DOHH2 (cell line): ENCODE results near the gene CMSS1.

Source experiments
- H3F3A ChIP-seq: fragments of 200-600 bp; sonication (generic), shearing (Covaris generic); 2 replicates; pipeline ENCODE4 v1.6.0; 2016; ENCODE audit warnings: antibody characterized with exemption, mild to moderate bottlenecking; ENCODE audit not compliant: control insufficient read depth, insufficient read depth
- H3K27ac ChIP-seq: fragments of 200-600 bp; sonication (generic); 2 replicates; pipeline ENCODE4 v1.5.1; 2014; ENCODE audit warnings: low read depth, mild to moderate bottlenecking, low read length, moderate library complexity
- H3K27me3 ChIP-seq: fragments of 200-600 bp; sonication (generic); 2 replicates; pipeline ENCODE4 v1.6.1; 2014; ENCODE audit warnings: mild to moderate bottlenecking, low read length, mixed read lengths; ENCODE audit not compliant: control insufficient read depth
- H3K36me3 ChIP-seq: fragments of 200-600 bp; sonication (generic); 2 replicates; pipeline ENCODE4 v1.6.1; 2014; ENCODE audit warnings: mild to moderate bottlenecking, low read length, moderate library complexity, mixed read lengths; ENCODE audit not compliant: control insufficient read depth
- H3K4me1 ChIP-seq: fragments of 200-600 bp; sonication (generic); 2 replicates; pipeline ENCODE4 v1.6.1; 2014; ENCODE audit warnings: mild to moderate bottlenecking, low read length, mixed read lengths; ENCODE audit not compliant: control insufficient read depth
- H3K4me2 ChIP-seq: fragments of 200-600 bp; sonication (generic); 2 replicates; pipeline ENCODE4 v1.6.0; 2014; ENCODE audit warnings: mild to moderate bottlenecking, low read length, moderate library complexity
- H3K4me3 ChIP-seq: fragments of 200-600 bp; sonication (generic); 2 replicates; pipeline ENCODE4 v1.5.1; 2014; ENCODE audit warnings: mild to moderate bottlenecking, low read length, mixed read lengths
- H3K79me2 ChIP-seq: fragments of 200-600 bp; sonication (generic); 2 replicates; pipeline ENCODE4 v1.6.1; 2014; ENCODE audit warnings: mild to moderate bottlenecking, low read length, mixed read lengths; ENCODE audit not compliant: control insufficient read depth
- H3K9me2 ChIP-seq: fragments of 200-600 bp; sonication (generic); replicated peaks from 2 replicates; pipeline ENCODE4 v1.6.1; 2014; ENCODE audit warnings: mild to moderate bottlenecking, low read length, mixed read lengths; ENCODE audit not compliant: control insufficient read depth
- H3K9me3 ChIP-seq: fragments of 200-600 bp; sonication (generic); 2 replicates; pipeline ENCODE4 v1.6.1; 2014; ENCODE audit warnings: antibody characterized with exemption, low read length, mixed read lengths; ENCODE audit not compliant: control insufficient read depth, insufficient read depth
- H4K20me1 ChIP-seq: fragments of 200-600 bp; sonication (generic); 2 replicates; pipeline ENCODE4 v1.6.0; 2014; ENCODE audit warnings: low read depth, mild to moderate bottlenecking, antibody characterized with exemption, low read length, moderate library complexity; ENCODE audit not compliant: control insufficient read depth, insufficient read depth
- CTCF ChIP-seq: fragments of 200-600 bp; sonication (generic); IDR thresholded peaks from one replicate; pipeline ENCODE4 v1.5.1; 2014; ENCODE audit warnings: antibody characterized with exemption, mild to moderate bottlenecking, low read depth, low read length; ENCODE audit not compliant: poor library complexity, severe bottlenecking
- EZH2phosphoT487 ChIP-seq: fragments of 200-600 bp; sonication (generic); IDR thresholded peaks from 2 replicates; pipeline ENCODE4 v1.6.1; 2017; ENCODE audit warnings: borderline replicate concordance, mild to moderate bottlenecking, antibody characterized with exemption, low read length, moderate library complexity, mixed read lengths

The CMSS1 gene

GRCh38 chr3:99933971-99934750, 116.5 kb downstream of the CMSS1 start:
- H3K36me3 ChIP-seq: peaks cover 3% of the 10 kb centered on the region; the same call in 1 of the 2 replicates
- H3K27ac ChIP-seq: no peak overlapping the region
- peaks cover 14% of the 10 kb centered on the region for H3K4me1 ChIP-seq
- no peaks in the 10 kb centered on the region for H3K27me3 ChIP-seq
- no peak overlapping the region for H3K4me3 ChIP-seq
- no peak for TF ChIP-seq EZH2phosphoT487
- no peak for TF ChIP-seq CTCF
- H3F3A ChIP-seq: no peaks in the 10 kb centered on the region
- H3K9me2 ChIP-seq: no peaks in the 10 kb centered on the region
- no peaks in the 10 kb centered on the region for H4K20me1 ChIP-seq
- H3K4me2 ChIP-seq: no peak overlapping the region
- no peaks in the 10 kb centered on the region for H3K9me3 ChIP-seq
- H3K79me2 ChIP-seq: no peaks in the 10 kb centered on the region

- TF ChIP-seq CTCF (no peak), EZH2phosphoT487 (no peak)
- no peaks in the 10 kb centered on the region for H3K27me3 ChIP-seq
- H3K79me2 ChIP-seq: no peaks in the 10 kb centered on the region
- no peaks in the 10 kb centered on the region for H3K9me3 ChIP-seq
- H3K9me2 ChIP-seq: no peaks in the 10 kb centered on the region
- H3K36me3 ChIP-seq: peaks cover 3% of the 10 kb centered on the region; the same call in 1 of the 2 replicates
- no peak overlapping the region for H3K27ac ChIP-seq
- H3F3A ChIP-seq: no peaks in the 10 kb centered on the region
- H4K20me1 ChIP-seq: no peaks in the 10 kb centered on the region
- no peak overlapping the region for H3K4me2 ChIP-seq
- H3K4me3 ChIP-seq: no peak overlapping the region
- H3K4me1 ChIP-seq: peaks cover 14% of the 10 kb centered on the region
Observed at GRCh38 chr3:99934975-99935797, 117.5 kb downstream of the CMSS1 start.

GRCh38 chr3:99938270-99938911, 120.7 kb downstream of the CMSS1 start:
- Histone ChIP-seq H3K27me3 (no peaks in the 10 kb centered on the region), H4K20me1 (no peaks in the 10 kb centered on the region), H3K27ac (no peak overlapping the region), H3K4me3 (no peak overlapping the region), H3K9me3 (no peaks in the 10 kb centered on the region), H3K4me2 (no peak overlapping the region), H3F3A (no peaks in the 10 kb centered on the region), H3K9me2 (no peaks in the 10 kb centered on the region), H3K4me1 (peaks cover 14% of the 10 kb centered on the region), H3K36me3 (peaks cover 3% of the 10 kb centered on the region; the same call in 1 of the 2 replicates), H3K79me2 (no peaks in the 10 kb centered on the region)
- TF ChIP-seq CTCF: no peak
